ENCODE results near the gene LRRK1.

Gene LRRK1

GRCh38 chr15:100918690-100919480 is at the start of gene LRRK1:
LRRK1 (plus strand) TSS chr15:100919357; CDS start chr15:100924633, 5,276 bp downstream.
- Histone ChIP-seq H3K27me3 (ENCODE audit: control insufficient read depth in 1 of 2, insufficient read depth in 2 of 2, low read length in 2 of 2) (no peaks in the 10 kb centered on the region), H3K27ac (ENCODE audit: low read depth, low read length) (peak within 1 kb of the TSS; percentile 17), H3K4me1 (ENCODE audit: control insufficient read depth in 1 of 2, insufficient read depth in 2 of 2, low read length in 2 of 2) (peaks cover 24 to 34% of the 10 kb centered on the region in 2 donors), H3K9me3 (ENCODE audit: control insufficient read depth in 1 of 2, low read length in 2 of 2) (no peaks in the 10 kb centered on the region), H3K4me3 (ENCODE audit: low read depth in 1 of 2, low read length in 2 of 2) (peak within 1 kb of the TSS; percentile 88 to 93), H3K9ac (ENCODE audit: low read depth in 1 of 2, low read length in 2 of 2) (peak within 1 kb of the TSS; percentile 70 to 79), H3K36me3 (ENCODE audit: control insufficient read depth in 1 of 2, insufficient read depth in 2 of 2, low read length in 2 of 2) (peaks cover 4 to 12% of the 10 kb centered on the region in 2 donors)

DNA sequence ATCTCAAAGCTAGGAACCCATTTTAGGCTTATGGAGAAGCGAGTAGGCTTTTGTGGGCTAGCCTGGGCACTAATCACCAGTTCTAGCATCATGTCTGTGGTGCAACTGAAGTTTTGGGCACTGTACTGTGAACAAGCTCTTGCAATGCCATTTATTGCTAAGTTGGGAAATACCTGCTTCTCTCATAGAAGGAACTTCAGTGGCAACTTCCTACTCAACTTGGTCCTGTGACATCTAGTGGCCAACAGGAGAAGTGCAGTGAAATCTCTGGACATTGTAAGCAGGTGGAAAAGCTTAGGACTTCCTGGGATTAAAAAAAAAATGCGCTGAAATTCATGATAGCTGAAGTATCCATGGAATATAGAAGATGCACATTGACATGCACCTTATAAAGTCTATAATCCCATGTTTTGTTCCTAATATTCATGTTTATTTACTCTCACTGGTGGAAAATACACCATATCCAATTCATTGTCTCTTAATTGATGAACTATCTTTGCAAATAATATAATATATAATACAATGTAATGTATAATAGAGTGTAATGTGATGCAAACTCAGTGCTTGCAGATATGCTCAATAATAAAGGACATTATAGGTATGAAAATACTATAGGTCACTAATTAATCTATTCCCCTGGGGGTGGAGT is 46.0 kb upstream of the LRRK1 start:
- H3K27me3 ChIP-seq (ENCODE audit: control insufficient read depth in 1 of 2, insufficient read depth in 2 of 2, low read length in 2 of 2), result peaks cover 14 to 16% of the 10 kb centered on the region in 2 donors
- H3K9me3 ChIP-seq (ENCODE audit: control insufficient read depth in 1 of 2, low read length in 2 of 2), result peaks cover 0 to 9% of the 10 kb centered on the region in 2 donors
- H3K27ac ChIP-seq (ENCODE audit: low read depth, low read length), result no peak overlapping the region
- no peak overlapping the region for H3K9ac ChIP-seq (ENCODE audit: low read depth in 1 of 2, low read length in 2 of 2)
- no peaks in the 10 kb centered on the region for H3K36me3 ChIP-seq (ENCODE audit: control insufficient read depth in 1 of 2, insufficient read depth in 2 of 2, low read length in 2 of 2)
- no peaks in the 10 kb centered on the region for H3K4me1 ChIP-seq (ENCODE audit: control insufficient read depth in 1 of 2, insufficient read depth in 2 of 2, low read length in 2 of 2)
- H3K4me3 ChIP-seq (ENCODE audit: low read depth in 1 of 2, low read length in 2 of 2), result no peak overlapping the region

GRCh38 chr15:100875495-100875894 is 43.7 kb upstream of the LRRK1 start:
- no peak overlapping the region for H3K9ac ChIP-seq (ENCODE audit: low read depth in 1 of 2, low read length in 2 of 2)
- H3K36me3 ChIP-seq (ENCODE audit: control insufficient read depth in 1 of 2, insufficient read depth in 2 of 2, low read length in 2 of 2), result no peaks in the 10 kb centered on the region
- no peak overlapping the region for H3K27ac ChIP-seq (ENCODE audit: low read depth, low read length)
- H3K9me3 ChIP-seq (ENCODE audit: control insufficient read depth in 1 of 2, low read length in 2 of 2), result no peaks in the 10 kb centered on the region
- no peaks in the 10 kb centered on the region for H3K4me1 ChIP-seq (ENCODE audit: control insufficient read depth in 1 of 2, insufficient read depth in 2 of 2, low read length in 2 of 2)
- no peak overlapping the region for H3K4me3 ChIP-seq (ENCODE audit: low read depth in 1 of 2, low read length in 2 of 2)
- peaks cover 26 to 27% of the 10 kb centered on the region in 2 donors for H3K27me3 ChIP-seq (ENCODE audit: control insufficient read depth in 1 of 2, insufficient read depth in 2 of 2, low read length in 2 of 2)

GRCh38 chr15:100875976-100876375 is 43.2 kb upstream of the LRRK1 start:
- Histone ChIP-seq H3K4me1 (ENCODE audit: control insufficient read depth in 1 of 2, insufficient read depth in 2 of 2, low read length in 2 of 2) (no peaks in the 10 kb centered on the region), H3K36me3 (ENCODE audit: control insufficient read depth in 1 of 2, insufficient read depth in 2 of 2, low read length in 2 of 2) (no peaks in the 10 kb centered on the region), H3K27ac (ENCODE audit: low read depth, low read length) (no peak overlapping the region), H3K9ac (ENCODE audit: low read depth in 1 of 2, low read length in 2 of 2) (no peak overlapping the region), H3K9me3 (ENCODE audit: control insufficient read depth in 1 of 2, low read length in 2 of 2) (no peaks in the 10 kb centered on the region), H3K4me3 (ENCODE audit: low read depth in 1 of 2, low read length in 2 of 2) (no peak overlapping the region), H3K27me3 (ENCODE audit: control insufficient read depth in 1 of 2, insufficient read depth in 2 of 2, low read length in 2 of 2) (peaks cover 30 to 31% of the 10 kb centered on the region in 2 donors)

- no peaks in the 10 kb centered on the region for H3K9me3 ChIP-seq (ENCODE audit: control insufficient read depth in 1 of 2, low read length in 2 of 2)
- peaks cover 37 to 40% of the 10 kb centered on the region in 2 donors for H3K27me3 ChIP-seq (ENCODE audit: control insufficient read depth in 1 of 2, insufficient read depth in 2 of 2, low read length in 2 of 2)
- H3K4me1 ChIP-seq (ENCODE audit: control insufficient read depth in 1 of 2, insufficient read depth in 2 of 2, low read length in 2 of 2), result no peaks in the 10 kb centered on the region
- no peak overlapping the region for H3K27ac ChIP-seq (ENCODE audit: low read depth, low read length)
- H3K4me3 ChIP-seq (ENCODE audit: low read depth in 1 of 2, low read length in 2 of 2), result no peak overlapping the region
- no peaks in the 10 kb centered on the region for H3K36me3 ChIP-seq (ENCODE audit: control insufficient read depth in 1 of 2, insufficient read depth in 2 of 2, low read length in 2 of 2)
- H3K9ac ChIP-seq (ENCODE audit: low read depth in 1 of 2, low read length in 2 of 2), result no peak overlapping the region
Measured at GRCh38 chr15:100877551-100877950, 41.6 kb upstream of the LRRK1 start.

GRCh38 chr15:100878130-100878529 is 41.0 kb upstream of the LRRK1 start:
- H3K27me3 ChIP-seq (ENCODE audit: control insufficient read depth in 1 of 2, insufficient read depth in 2 of 2, low read length in 2 of 2), result peaks cover 37 to 40% of the 10 kb centered on the region in 2 donors
- no peak overlapping the region for H3K4me3 ChIP-seq (ENCODE audit: low read depth in 1 of 2, low read length in 2 of 2)
- H3K9me3 ChIP-seq (ENCODE audit: control insufficient read depth in 1 of 2, low read length in 2 of 2), result no peaks in the 10 kb centered on the region
- no peak overlapping the region for H3K9ac ChIP-seq (ENCODE audit: low read depth in 1 of 2, low read length in 2 of 2)
- no peaks in the 10 kb centered on the region for H3K36me3 ChIP-seq (ENCODE audit: control insufficient read depth in 1 of 2, insufficient read depth in 2 of 2, low read length in 2 of 2)
- H3K4me1 ChIP-seq (ENCODE audit: control insufficient read depth in 1 of 2, insufficient read depth in 2 of 2, low read length in 2 of 2), result no peaks in the 10 kb centered on the region
- no peak overlapping the region for H3K27ac ChIP-seq (ENCODE audit: low read depth, low read length)

- Histone ChIP-seq H3K4me3 (ENCODE audit: low read depth in 1 of 2, low read length in 2 of 2) (peak overlapping the region in 1 of 2 donors; percentile 28), H3K9me3 (ENCODE audit: control insufficient read depth in 1 of 2, low read length in 2 of 2) (no peaks in the 10 kb centered on the region), H3K36me3 (ENCODE audit: control insufficient read depth in 1 of 2, insufficient read depth in 2 of 2, low read length in 2 of 2) (no peaks in the 10 kb centered on the region), H3K9ac (ENCODE audit: low read depth in 1 of 2, low read length in 2 of 2) (no peak overlapping the region), H3K4me1 (ENCODE audit: control insufficient read depth in 1 of 2, insufficient read depth in 2 of 2, low read length in 2 of 2) (no peaks in the 10 kb centered on the region), H3K27me3 (ENCODE audit: control insufficient read depth in 1 of 2, insufficient read depth in 2 of 2, low read length in 2 of 2) (peaks cover 37 to 40% of the 10 kb centered on the region in 2 donors), H3K27ac (ENCODE audit: low read depth, low read length) (no peak overlapping the region)
Measured at GRCh38 chr15:100878648-100879047, 40.5 kb upstream of the LRRK1 start.

- Histone ChIP-seq H3K36me3 (ENCODE audit: control insufficient read depth in 1 of 2, insufficient read depth in 2 of 2, low read length in 2 of 2) (no peaks in the 10 kb centered on the region), H3K27me3 (ENCODE audit: control insufficient read depth in 1 of 2, insufficient read depth in 2 of 2, low read length in 2 of 2) (peaks cover 33 to 40% of the 10 kb centered on the region in 2 donors), H3K4me3 (ENCODE audit: low read depth in 1 of 2, low read length in 2 of 2) (peak overlapping the region in 1 of 2 donors; percentile 28), H3K9ac (ENCODE audit: low read depth in 1 of 2, low read length in 2 of 2) (no peak overlapping the region), H3K4me1 (ENCODE audit: control insufficient read depth in 1 of 2, insufficient read depth in 2 of 2, low read length in 2 of 2) (no peaks in the 10 kb centered on the region), H3K9me3 (ENCODE audit: control insufficient read depth in 1 of 2, low read length in 2 of 2) (no peaks in the 10 kb centered on the region), H3K27ac (ENCODE audit: low read depth, low read length) (no peak overlapping the region)
Measured at GRCh38 chr15:100879061-100879463, 40.1 kb upstream of the LRRK1 start.

- Histone ChIP-seq H3K9me3 (ENCODE audit: control insufficient read depth in 1 of 2, low read length in 2 of 2) (no peaks in the 10 kb centered on the region), H3K27ac (ENCODE audit: low read depth, low read length) (peak within 1 kb of the TSS; percentile 10), H3K9ac (ENCODE audit: low read depth in 1 of 2, low read length in 2 of 2) (no peak within 1 kb of the TSS), H3K27me3 (ENCODE audit: control insufficient read depth in 1 of 2, insufficient read depth in 2 of 2, low read length in 2 of 2) (peaks cover 37 to 40% of the 10 kb centered on the region in 2 donors), H3K4me3 (ENCODE audit: low read depth in 1 of 2, low read length in 2 of 2) (peak within 1 kb of the TSS; percentile 44 to 53), H3K4me1 (ENCODE audit: control insufficient read depth in 1 of 2, insufficient read depth in 2 of 2, low read length in 2 of 2) (no peaks in the 10 kb centered on the region), H3K36me3 (ENCODE audit: control insufficient read depth in 1 of 2, insufficient read depth in 2 of 2, low read length in 2 of 2) (no peaks in the 10 kb centered on the region)
Measured at GRCh38 chr15:100879464-100880138, 39.6 kb upstream of the LRRK1 start, which contains the start of gene ALDH1A3. ALDH1A3 (plus strand) TSS chr15:100879831; CDS start chr15:100879908, 77 bp downstream.

Data from duodenal mucosa (tissue), 2 donors.